ENCODE measurements around the gene KCNF1. TPM values are rescaled to one million over a fixed set of nuclear protein-coding genes. Genes with fewer than 3 reads are reported as not detected.

KCNF1 gene
- total RNA-seq, 2 experiments from 2014 or later, result not detected

- H3K27ac Mint-ChIP-seq, result no peak overlapping the region
- no peaks in the 10 kb centered on the region for H3K9me3 Mint-ChIP-seq
- peaks cover 13% of the 10 kb centered on the region for H3K27me3 Mint-ChIP-seq
- H3K4me3 Mint-ChIP-seq, result no peak overlapping the region
- DNase-seq, result no peak
- intact Hi-C loops (cut with micrococcal nuclease), result no loop called here
- peaks cover 5% of the 10 kb centered on the region for H3K4me1 Mint-ChIP-seq (ENCODE audit: low read depth)
- CTCF ChIA-PET, result no interaction called here
- H3K36me3 Mint-ChIP-seq, result no peaks in the 10 kb centered on the region
- POLR2A ChIA-PET, result no interaction called here
Observed at GRCh38 chr2:10932345-10933151, 20.8 kb downstream of the KCNF1 start.

GRCh38 chr2:10933700-10934225 lies 22.0 kb downstream of the KCNF1 start:
- POLR2A ChIA-PET, result no interaction called here
- no peaks in the 10 kb centered on the region for H3K36me3 Mint-ChIP-seq
- peaks cover 5% of the 10 kb centered on the region for H3K4me1 Mint-ChIP-seq (ENCODE audit: low read depth)
- no peak overlapping the region for H3K4me3 Mint-ChIP-seq
- H3K27ac Mint-ChIP-seq, result no peak overlapping the region
- peaks cover 2% of the 10 kb centered on the region for H3K9me3 Mint-ChIP-seq
- intact Hi-C loops (cut with micrococcal nuclease), result no loop called here
- H3K27me3 Mint-ChIP-seq, result peaks cover 13% of the 10 kb centered on the region
- no peak for DNase-seq
- CTCF ChIA-PET, result no interaction called here

GRCh38 chr2:10934308-10934978 lies 22.7 kb downstream of the KCNF1 start:
- POLR2A ChIA-PET, result no interaction called here
- Mint-ChIP-seq H3K27me3 (peaks cover 13% of the 10 kb centered on the region), H3K9me3 (peaks cover 8% of the 10 kb centered on the region), H3K4me1 (ENCODE audit: low read depth) (peaks cover 5% of the 10 kb centered on the region), H3K36me3 (no peaks in the 10 kb centered on the region), H3K4me3 (no peak overlapping the region), H3K27ac (no peak overlapping the region)
- CTCF ChIA-PET, result no interaction called here
- intact Hi-C loops (cut with micrococcal nuclease), result no loop called here
- DNase-seq, result no peak

GRCh38 chr2:10934979-10935350 lies 23.2 kb downstream of the KCNF1 start:
- intact Hi-C loops (cut with micrococcal nuclease), result no loop called here
- no peak for DNase-seq
- Mint-ChIP-seq H3K36me3 (no peaks in the 10 kb centered on the region), H3K4me1 (ENCODE audit: low read depth) (peaks cover 5% of the 10 kb centered on the region), H3K27ac (no peak overlapping the region), H3K9me3 (peaks cover 13% of the 10 kb centered on the region), H3K4me3 (no peak overlapping the region), H3K27me3 (peaks cover 11% of the 10 kb centered on the region)
- POLR2A ChIA-PET, result no interaction called here
- CTCF ChIA-PET, result no interaction called here

- Mint-ChIP-seq H3K27me3 (peaks cover 11% of the 10 kb centered on the region), H3K27ac (no peak overlapping the region), H3K9me3 (peaks cover 13% of the 10 kb centered on the region), H3K4me1 (ENCODE audit: low read depth) (peaks cover 5% of the 10 kb centered on the region), H3K36me3 (no peaks in the 10 kb centered on the region), H3K4me3 (no peak overlapping the region)
- CTCF ChIA-PET, result no interaction called here
- DNase-seq, result no peak
- intact Hi-C loops (cut with micrococcal nuclease), result no loop called here
- POLR2A ChIA-PET, result no interaction called here
Observed at GRCh38 chr2:10935366-10935918, 23.7 kb downstream of the KCNF1 start.

- peaks cover 10% of the 10 kb centered on the region for H3K27me3 Mint-ChIP-seq
- peak; percentile 50 for DNase-seq
- H3K4me3 Mint-ChIP-seq, result no peak overlapping the region
- POLR2A ChIA-PET, result no interaction called here
- peaks cover 5% of the 10 kb centered on the region for H3K4me1 Mint-ChIP-seq (ENCODE audit: low read depth)
- H3K9me3 Mint-ChIP-seq, result peaks cover 13% of the 10 kb centered on the region
- H3K27ac Mint-ChIP-seq, result no peak overlapping the region
- CTCF ChIA-PET, result no interaction called here
- intact Hi-C loops (cut with micrococcal nuclease), result no loop called here
- no peaks in the 10 kb centered on the region for H3K36me3 Mint-ChIP-seq
Observed at GRCh38 chr2:10935953-10936942, 24.5 kb downstream of the KCNF1 start.

- Mint-ChIP-seq H3K36me3 (no peaks in the 10 kb centered on the region), H3K27ac (no peak overlapping the region), H3K4me1 (ENCODE audit: low read depth) (peaks cover 5% of the 10 kb centered on the region), H3K27me3 (peaks cover 15% of the 10 kb centered on the region), H3K4me3 (no peak overlapping the region), H3K9me3 (peaks cover 13% of the 10 kb centered on the region)
- ChIA-PET POLR2A (no interaction called here), CTCF (no interaction called here)
- no peak for DNase-seq
- intact Hi-C loops (cut with micrococcal nuclease), result no loop called here
Observed at GRCh38 chr2:10939058-10939457, 27.3 kb downstream of the KCNF1 start.

- CTCF ChIA-PET, result interaction anchor here (1.2 kb wide), 1 partner anchor 108 kb away, joined by 3 read pairs; no protein-coding TSS in a partner anchor
- Mint-ChIP-seq H3K27me3 (peaks cover 21% of the 10 kb centered on the region), H3K4me1 (ENCODE audit: low read depth) (peaks cover 5% of the 10 kb centered on the region), H3K9me3 (peaks cover 13% of the 10 kb centered on the region), H3K27ac (no peak overlapping the region), H3K4me3 (no peak overlapping the region), H3K36me3 (no peaks in the 10 kb centered on the region)
- POLR2A ChIA-PET, result no interaction called here
- no peak for DNase-seq
- intact Hi-C loops (cut with micrococcal nuclease), result no loop called here
Observed at GRCh38 chr2:10940596-10940995, 28.9 kb downstream of the KCNF1 start.

GRCh38 chr2:10941383-10941782 lies 29.6 kb downstream of the KCNF1 start:
- peaks cover 23% of the 10 kb centered on the region for H3K27me3 Mint-ChIP-seq
- H3K4me1 Mint-ChIP-seq (ENCODE audit: low read depth), result no peaks in the 10 kb centered on the region
- H3K4me3 Mint-ChIP-seq, result no peak overlapping the region
- intact Hi-C loops (cut with micrococcal nuclease), result no loop called here
- H3K27ac Mint-ChIP-seq, result no peak overlapping the region
- H3K36me3 Mint-ChIP-seq, result no peaks in the 10 kb centered on the region
- POLR2A ChIA-PET, result no interaction called here
- peaks cover 13% of the 10 kb centered on the region for H3K9me3 Mint-ChIP-seq
- CTCF ChIA-PET, result no interaction called here
- no peak for DNase-seq

GRCh38 chr2:10944799-10945198 lies 33.1 kb downstream of the KCNF1 start:
- no peak for DNase-seq
- no peak overlapping the region for H3K4me3 Mint-ChIP-seq
- H3K36me3 Mint-ChIP-seq, result no peaks in the 10 kb centered on the region
- peaks cover 2% of the 10 kb centered on the region for H3K4me1 Mint-ChIP-seq (ENCODE audit: low read depth)
- intact Hi-C loops (cut with micrococcal nuclease), result no loop called here
- H3K9me3 Mint-ChIP-seq, result peaks cover 1% of the 10 kb centered on the region
- peaks cover 33% of the 10 kb centered on the region for H3K27me3 Mint-ChIP-seq
- ChIA-PET POLR2A (no interaction called here), CTCF (no interaction called here)
- H3K27ac Mint-ChIP-seq, result no peak overlapping the region

GRCh38 chr2:10946394-10946793 lies 34.7 kb downstream of the KCNF1 start:
- no peaks in the 10 kb centered on the region for H3K9me3 Mint-ChIP-seq
- H3K36me3 Mint-ChIP-seq, result no peaks in the 10 kb centered on the region
- DNase-seq, result no peak
- intact Hi-C loops (cut with micrococcal nuclease), result no loop called here
- ChIA-PET CTCF (no interaction called here), POLR2A (no interaction called here)
- H3K27ac Mint-ChIP-seq, result no peak overlapping the region
- no peak overlapping the region for H3K4me3 Mint-ChIP-seq
- peaks cover 42% of the 10 kb centered on the region for H3K27me3 Mint-ChIP-seq
- H3K4me1 Mint-ChIP-seq (ENCODE audit: low read depth), result peaks cover 2% of the 10 kb centered on the region

- POLR2A ChIA-PET, result no interaction called here
- Mint-ChIP-seq H3K27ac (no peak overlapping the region), H3K9me3 (no peaks in the 10 kb centered on the region), H3K4me1 (ENCODE audit: low read depth) (peaks cover 2% of the 10 kb centered on the region), H3K4me3 (no peak overlapping the region), H3K27me3 (peaks cover 42% of the 10 kb centered on the region), H3K36me3 (no peaks in the 10 kb centered on the region)
- CTCF ChIA-PET, result no interaction called here
- peak; percentile 37 for DNase-seq
- intact Hi-C loops (cut with micrococcal nuclease), result no loop called here
Observed at GRCh38 chr2:10947005-10947440, 35.3 kb downstream of the KCNF1 start.

Measured in activated CD4-positive, alpha-beta memory T cell treated with anti-CD3 and anti-CD28 coated beads for 36 hours (primary cell).